Astrocyte of the spinal cord (primary cell): ENCODE results near the gene RBM15.

Experiments
- DNase-seq: peaks from one replicate; pipeline ENCODE4 v3.0.0; 2011; ENCODE audit warnings: low read depth, low spot score
- H3K4me3 ChIP-seq: 2 replicates; pipeline ENCODE4 v1.5.1; 2011; ENCODE audit warnings: low read depth, mild to moderate bottlenecking, low read length, moderate library complexity
- CTCF ChIP-seq: IDR thresholded peaks from 2 replicates; pipeline ENCODE4 v1.5.1; 2012; ENCODE audit warnings: low read depth, mild to moderate bottlenecking, low read length, inconsistent platforms
- in situ Hi-C: cut with HindIII; loops from 2 replicates; pipeline ENCODE4 v1.10.0; 2017; ENCODE audit warnings: low sequenced_read_pairs

Gene RBM15

DNA sequence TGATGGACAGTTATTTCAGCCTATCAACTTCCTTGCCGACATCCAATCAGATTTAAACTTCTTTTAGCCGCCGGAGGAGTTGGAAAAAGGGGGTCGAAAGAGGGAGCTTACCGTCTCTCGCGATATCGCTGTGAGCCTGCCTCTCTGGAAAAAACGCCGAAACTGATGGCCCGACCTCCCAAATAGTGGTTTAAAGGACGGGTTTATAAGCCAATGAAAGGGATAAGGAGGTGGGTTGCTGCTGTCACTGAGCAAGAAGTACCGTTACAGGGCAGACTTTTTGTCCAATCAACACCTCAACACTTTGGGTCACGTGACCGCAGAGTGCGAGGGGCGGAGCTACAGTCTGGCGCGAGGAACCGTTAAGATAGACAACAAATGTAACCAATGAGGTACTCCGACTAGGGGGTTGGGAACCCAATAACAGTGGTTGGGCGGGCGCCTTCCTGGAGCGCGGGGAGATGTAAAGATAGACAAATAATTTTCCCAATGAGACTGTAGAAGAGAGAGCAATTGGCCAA is at the start of gene RBM15:
RBM15 (plus strand) TSS at position 492 of the 521 bp plus-strand sequence; CDS start at position 521, 29 bp downstream.
- peak within 1 kb of the TSS; percentile 97 for H3K4me3 ChIP-seq
- TF ChIP-seq CTCF = no peak
- peak; percentile 100 for DNase-seq
- in situ Hi-C loops = no loop called here

DNA sequence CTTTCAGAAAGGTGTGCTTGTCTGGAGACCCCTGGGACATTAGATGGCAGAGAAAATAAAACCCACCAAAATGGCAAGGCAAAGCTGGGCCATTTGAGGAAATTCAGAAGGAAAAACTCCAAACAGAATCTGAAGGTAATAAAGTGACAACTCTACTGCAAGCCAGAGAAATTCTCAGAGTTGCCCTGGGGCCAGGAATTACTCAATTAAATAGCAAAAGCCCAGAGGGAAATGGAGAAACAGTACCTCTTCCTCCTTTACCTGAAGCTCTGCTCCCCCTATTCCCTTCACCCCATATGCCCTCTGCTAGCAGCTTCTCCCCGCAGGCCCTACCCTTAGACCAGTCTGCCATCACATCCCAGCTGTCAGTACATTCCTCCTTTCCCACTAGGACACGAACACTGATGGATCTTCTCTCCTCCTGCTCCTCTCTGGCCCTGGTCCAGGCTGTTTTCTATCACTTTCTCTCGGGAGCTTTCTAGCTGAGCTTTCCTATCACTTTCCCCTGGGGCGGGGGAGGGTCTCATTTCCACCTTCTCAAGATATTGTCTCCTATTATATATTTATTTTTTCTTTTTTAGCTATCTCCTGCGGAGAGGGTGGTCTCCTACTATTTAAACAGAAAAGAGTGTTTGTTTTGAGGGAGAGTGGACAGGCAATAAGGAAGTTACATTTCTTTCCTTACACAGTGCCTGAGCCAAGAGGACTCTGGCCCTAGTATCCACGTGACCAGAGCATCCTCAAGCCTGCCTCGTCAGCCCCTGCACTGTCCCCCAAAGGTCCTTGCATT is 47.7 kb upstream of the RBM15 start:
- in situ Hi-C loops = no loop called here

GRCh38 chr1:110292031-110292741 is 47.0 kb upstream of the RBM15 start:
- in situ Hi-C loops = no loop called here
- TF ChIP-seq CTCF = no peak
- no peak for DNase-seq
- H3K4me3 ChIP-seq = no peak overlapping the region

More for the DNA sequence above, 47.7 kb upstream of the RBM15 start:
- TF ChIP-seq CTCF = no peak
- H3K4me3 ChIP-seq = no peak overlapping the region
- DNase-seq = no peak

DNA sequence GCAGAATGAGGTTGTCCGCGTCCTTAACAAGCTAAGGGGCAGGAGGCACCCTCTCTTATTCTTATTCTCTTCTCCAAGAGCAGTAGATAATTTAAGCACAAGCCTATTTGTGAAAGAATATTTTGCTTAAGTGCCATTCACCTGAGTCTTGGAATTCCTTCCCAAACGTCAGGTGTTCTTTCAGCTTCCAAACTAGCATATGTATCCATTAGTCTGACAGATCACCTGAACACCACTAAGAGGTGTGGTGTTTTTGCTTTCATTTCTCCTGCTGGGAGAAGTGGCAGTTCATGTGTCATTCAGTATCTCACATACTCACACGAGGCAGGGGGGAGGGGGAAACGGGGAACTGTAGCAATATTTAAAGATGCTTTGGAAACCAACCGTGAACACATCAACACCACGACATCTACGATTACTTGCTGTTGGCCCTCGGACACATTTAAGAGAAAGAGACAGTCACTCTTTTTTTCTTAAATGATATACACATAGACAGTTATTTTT is 45.5 kb upstream of the RBM15 start:
- in situ Hi-C loops = no loop called here
- TF ChIP-seq CTCF = no peak
- no peak for DNase-seq
- no peak overlapping the region for H3K4me3 ChIP-seq

DNA sequence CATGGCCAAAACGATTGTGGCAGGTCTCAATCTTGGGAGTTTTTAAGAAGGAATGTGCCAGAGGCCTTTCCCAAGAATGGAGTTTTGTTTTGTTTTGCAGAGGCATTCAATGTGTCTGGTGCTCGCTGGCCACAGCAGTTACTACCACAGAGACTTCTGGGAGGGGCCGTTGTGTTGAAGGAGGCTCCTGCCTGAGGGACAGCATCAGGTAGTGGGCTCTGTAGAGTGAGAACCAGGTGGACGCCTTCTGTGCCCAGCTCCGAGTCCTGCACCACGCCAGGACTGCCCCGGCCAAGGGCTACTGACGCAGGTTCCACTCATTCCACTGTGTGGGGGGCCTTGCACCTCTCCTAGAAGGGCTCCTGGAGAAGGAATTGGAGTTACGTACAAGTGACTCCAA is 44.9 kb upstream of the RBM15 start:
- in situ Hi-C loops = no loop called here
- H3K4me3 ChIP-seq = no peak overlapping the region
- DNase-seq = no peak
- no peak for TF ChIP-seq CTCF

GRCh38 chr1:110298991-110299390 is 40.2 kb upstream of the RBM15 start:
- in situ Hi-C loops = no loop called here
- no peak overlapping the region for H3K4me3 ChIP-seq
- TF ChIP-seq CTCF = no peak
- DNase-seq = no peak
